HEK293T (cell line): ENCODE data around the gene SGTB.

Experiments used
- CTCF ChIA-PET: fragments of 350-600 bp; formaldehyde crosslinking; extraction: SDS; loops from one replicate; lab custom pipeline; 2021; ENCODE audit warnings: antibody characterized with exemption, inconsistent platforms; lab: Yijun Ruan, JAX
- POLR2A ChIA-PET: fragments of 350-600 bp; formaldehyde crosslinking; extraction: SDS; loops from one replicate; lab custom pipeline; 2020; ENCODE audit warnings: antibody characterized with exemption, inconsistent platforms; lab: Yijun Ruan, JAX
- DNase-seq: peaks from one replicate; pipeline ENCODE4 v3.0.0; 2012; ENCODE audit warnings: mixed read lengths; ENCODE audit errors: extremely low spot score
- ARNT ChIP-seq: fragments of 450-650 bp; IDR thresholded peaks from 2 replicates; pipeline ENCODE4 v1.6.1; 2017; ENCODE audit warnings: mild to moderate bottlenecking
- BHLHE40 ChIP-seq: fragments of 450-650 bp; IDR thresholded peaks from 2 replicates; pipeline ENCODE4 v1.6.1; 2016; ENCODE audit warnings: mild to moderate bottlenecking, moderate library complexity, borderline replicate concordance
- CTBP1 ChIP-seq: fragments of 450-650 bp; IDR thresholded peaks from 2 replicates; pipeline ENCODE4 v1.6.1; 2016; ENCODE audit warnings: borderline replicate concordance
- ELF4 ChIP-seq: fragments of 450-650 bp; IDR thresholded peaks from 2 replicates; pipeline ENCODE4 v1.6.1; 2017; ENCODE audit warnings: antibody characterized with exemption
- FOXA1 ChIP-seq: fragments of 450-650 bp; IDR thresholded peaks from 2 replicates; pipeline ENCODE4 v1.6.1; 2016; ENCODE audit warnings: mild to moderate bottlenecking
- FOXK2 ChIP-seq: fragments of 450-650 bp; IDR thresholded peaks from 2 replicates; pipeline ENCODE4 v1.6.1; 2016; ENCODE audit warnings: mild to moderate bottlenecking
- FOXM1 ChIP-seq: fragments of 450-650 bp; IDR thresholded peaks from 2 replicates; pipeline ENCODE4 v1.6.1; 2017; ENCODE audit warnings: mild to moderate bottlenecking, borderline replicate concordance
- HDGF ChIP-seq: fragments of 450-650 bp; IDR thresholded peaks from 2 replicates; pipeline ENCODE4 v1.6.1; 2017; ENCODE audit warnings: antibody characterized with exemption, borderline replicate concordance
- L3MBTL2 ChIP-seq: fragments of 450-650 bp; conservative IDR thresholded peaks from 2 replicates; pipeline ENCODE4 v1.6.1; 2016; ENCODE audit warnings: mild to moderate bottlenecking
- LEF1 ChIP-seq: fragments of 450-650 bp; IDR thresholded peaks from 2 replicates; pipeline ENCODE4 v1.6.1; 2017; ENCODE audit warnings: mild to moderate bottlenecking, borderline replicate concordance
- NFRKB ChIP-seq: fragments of 450-650 bp; IDR thresholded peaks from 2 replicates; pipeline ENCODE4 v1.6.1; 2016; ENCODE audit warnings: mild to moderate bottlenecking, moderate library complexity
- SP1 ChIP-seq: fragments of 450-650 bp; IDR thresholded peaks from 2 replicates; pipeline ENCODE4 v1.6.1; 2017
- SUZ12 ChIP-seq: fragments of 450-650 bp; IDR thresholded peaks from 2 replicates; pipeline ENCODE4 v1.6.1; 2016; ENCODE audit warnings: mild to moderate bottlenecking
- TARDBP ChIP-seq: fragments of 450-650 bp; IDR thresholded peaks from 2 replicates; pipeline ENCODE4 v1.6.1; 2016
- ZNF384 ChIP-seq: fragments of 450-650 bp; IDR thresholded peaks from 2 replicates; pipeline ENCODE4 v1.6.1; 2016
- TF ChIP-seq, protein P1 (sequence below): fragments of 450-650 bp; IDR thresholded peaks from 2 replicates; pipeline ENCODE4 v1.6.1; 2016

SGTB gene

DNA sequence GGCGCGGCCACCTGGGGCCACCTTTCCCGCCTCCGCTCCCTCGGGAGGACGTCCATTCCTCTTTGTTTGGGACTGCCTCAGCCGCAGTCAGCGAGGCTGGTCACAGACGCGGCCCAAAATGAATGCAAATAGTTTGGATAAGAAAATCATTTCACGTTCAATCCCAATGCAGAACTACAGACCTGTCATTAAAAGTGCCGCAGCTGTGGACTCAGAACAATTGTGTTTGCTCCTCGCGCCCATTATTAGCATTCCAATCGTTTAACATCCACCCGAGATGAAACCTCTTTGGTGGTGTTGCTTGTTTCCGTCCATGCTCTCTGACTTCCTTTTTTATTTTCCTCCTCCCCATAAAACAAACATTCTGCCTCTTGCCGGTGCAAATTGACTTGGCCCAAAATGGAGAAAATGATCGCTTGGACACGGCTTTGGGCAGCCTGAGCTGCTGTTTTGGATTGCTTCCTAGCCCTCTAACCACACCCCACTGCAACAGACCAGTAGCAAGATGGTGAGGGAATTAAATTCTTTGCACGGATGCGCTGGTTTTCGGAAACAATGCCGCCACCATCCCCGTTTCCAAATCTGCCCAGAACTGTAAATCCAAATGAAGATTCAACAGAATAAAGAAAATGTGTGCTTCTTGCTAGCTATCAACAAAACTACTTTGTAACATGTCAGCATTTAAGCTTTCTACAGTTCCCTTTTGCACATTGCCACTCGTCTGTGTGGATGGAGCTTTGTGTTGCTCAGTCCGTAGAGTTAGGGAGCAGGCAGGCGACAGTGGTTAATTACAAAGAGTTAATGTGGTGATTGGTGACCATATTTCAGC is 880 bp upstream of the SGTB start:
- CTCF ChIA-PET: interaction anchor here (0.7 kb wide), 1 partner anchor 12 kb away, joined by 3 read pairs; no protein-coding TSS in a partner anchor
- DNase-seq: peak; percentile 57
- POLR2A ChIA-PET: interaction anchor here (0.5 to 1.8 kb wide), 5 partner anchors 15 to 422 kb away, joined by 3 to 6 read pairs (median 3); partner anchors contain the start of genes CENPK, PPWD1 and SREK1
- TF ChIP-seq SP1 (no peak), L3MBTL2 (peak; percentile 47), ELF4 (no peak)

DNA sequence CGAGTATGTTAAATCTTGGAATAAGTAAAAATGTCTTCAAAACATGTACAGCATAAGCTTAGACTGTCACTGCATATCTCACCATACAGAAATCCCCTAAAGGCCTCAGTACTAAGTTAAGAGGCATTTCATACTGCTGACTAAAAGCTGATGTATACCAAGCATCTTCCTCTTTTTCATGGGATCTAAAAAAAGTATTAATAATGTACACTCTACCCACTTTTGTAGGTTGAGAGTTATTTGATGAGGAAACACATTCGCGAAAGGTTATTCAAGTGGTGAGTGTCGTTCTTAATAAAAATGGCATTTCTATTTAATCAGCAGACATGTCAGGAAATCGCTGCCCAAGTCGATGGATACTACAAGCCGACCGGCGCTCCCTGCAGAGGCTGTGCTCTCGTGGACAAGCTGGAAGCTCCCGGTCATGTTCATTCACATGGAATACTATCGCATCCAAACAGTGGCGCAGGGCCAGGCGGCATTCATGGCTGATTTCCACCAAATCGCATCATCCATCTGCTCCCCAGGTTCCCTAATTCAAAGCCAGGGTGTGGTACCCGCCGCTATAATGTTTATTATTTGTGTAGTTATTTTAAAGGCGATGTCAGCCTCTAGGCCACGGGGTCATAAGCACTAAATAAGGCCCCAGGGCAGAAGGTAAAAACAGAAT is 724 bp downstream of the SGTB start:
- peak; percentile 51 for DNase-seq
- TF ChIP-seq NFRKB (no peak), L3MBTL2 (no peak), ARNT (no peak), FOXM1 (no peak), TARDBP (no peak), CTBP1 (no peak), HDGF (no peak), FOXA1 (no peak), ELF4 (no peak), LEF1 (no peak), ZNF384 (no peak), SP1 (no peak), SUZ12 (no peak), FOXK2 (no peak), BHLHE40 (no peak)
- TF ChIP-seq, protein P1, sequence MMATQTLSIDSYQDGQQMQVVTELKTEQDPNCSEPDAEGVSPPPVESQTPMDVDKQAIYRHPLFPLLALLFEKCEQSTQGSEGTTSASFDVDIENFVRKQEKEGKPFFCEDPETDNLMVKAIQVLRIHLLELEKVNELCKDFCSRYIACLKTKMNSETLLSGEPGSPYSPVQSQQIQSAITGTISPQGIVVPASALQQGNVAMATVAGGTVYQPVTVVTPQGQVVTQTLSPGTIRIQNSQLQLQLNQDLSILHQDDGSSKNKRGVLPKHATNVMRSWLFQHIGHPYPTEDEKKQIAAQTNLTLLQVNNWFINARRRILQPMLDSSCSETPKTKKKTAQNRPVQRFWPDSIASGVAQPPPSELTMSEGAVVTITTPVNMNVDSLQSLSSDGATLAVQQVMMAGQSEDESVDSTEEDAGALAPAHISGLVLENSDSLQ: no peak; the same call in 1 of the 2 replicates
- CTCF ChIA-PET: no interaction called here
- POLR2A ChIA-PET: interaction anchor here (1.0 to 1.8 kb wide), 5 partner anchors 10 to 207 kb away, joined by 3 to 6 read pairs (median 4); partner anchors contain the start of gene ERBIN

DNA sequence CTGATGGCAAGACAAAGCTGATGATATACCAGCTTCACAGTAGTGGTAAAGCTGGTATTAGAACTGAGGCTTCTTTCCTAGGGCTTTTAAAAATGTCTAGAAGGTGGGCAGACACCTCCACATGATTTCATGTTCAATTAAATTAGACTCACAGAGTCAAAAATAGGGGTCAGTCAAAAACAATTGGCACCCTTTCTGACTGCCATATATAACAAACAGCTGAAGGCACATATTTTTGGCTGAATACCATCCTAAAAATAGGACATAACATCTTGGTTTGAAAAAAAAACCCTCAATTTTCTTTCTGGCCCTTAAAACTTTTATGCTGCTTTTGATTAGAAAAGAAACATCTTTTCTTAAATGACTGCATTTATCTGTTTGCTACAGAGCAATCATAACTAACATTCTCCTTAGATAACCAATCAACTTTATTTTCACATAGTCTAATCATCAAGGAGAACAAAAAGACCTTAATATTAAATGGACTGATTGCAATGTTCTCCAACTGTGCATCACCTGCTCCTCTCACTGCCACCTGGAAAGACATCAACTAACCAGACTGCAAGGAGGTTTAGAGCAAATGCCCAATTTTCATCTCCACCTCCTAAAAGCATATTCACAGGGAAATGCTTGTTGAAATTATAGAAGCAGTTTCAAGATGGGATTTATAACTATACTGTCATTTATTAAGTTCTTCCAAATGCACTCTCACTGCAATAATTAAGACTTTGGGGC is 3.2 kb downstream of the SGTB start:
- TF ChIP-seq ARNT: no peak
- no peak for TF ChIP-seq BHLHE40
- no peak for TF ChIP-seq FOXA1
- no peak for TF ChIP-seq CTBP1
- no peak for TF ChIP-seq FOXM1
- TF ChIP-seq HDGF: no peak
- TF ChIP-seq ZNF384: no peak
- no peak for TF ChIP-seq TARDBP
- TF ChIP-seq SUZ12: no peak
- no peak for TF ChIP-seq FOXK2
- TF ChIP-seq, protein P1: no peak
- no peak for TF ChIP-seq L3MBTL2
- no peak for TF ChIP-seq SP1
- TF ChIP-seq LEF1: no peak
- no peak for TF ChIP-seq NFRKB
- no peak for TF ChIP-seq ELF4

DNA sequence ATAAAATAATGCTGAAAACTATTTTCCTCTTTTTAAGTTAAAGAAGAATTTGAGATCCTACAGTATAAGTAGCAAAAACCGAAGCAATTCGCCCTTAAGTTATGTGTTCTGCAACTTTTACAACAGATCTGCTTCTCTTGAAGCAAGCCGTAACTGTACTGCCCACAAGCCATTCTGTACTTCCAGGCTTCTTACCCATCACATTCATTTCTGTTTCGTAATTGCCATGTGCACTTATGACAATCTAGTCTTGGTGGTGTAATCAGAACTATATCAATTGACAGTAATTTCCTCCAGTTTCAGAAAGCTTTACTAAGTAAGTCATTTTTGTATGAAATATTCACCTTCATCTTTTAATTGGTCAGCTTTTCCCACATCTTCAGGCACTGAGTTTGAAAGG is 13.8 kb downstream of the SGTB start:
- DNase-seq: no peak
- TF ChIP-seq CTBP1 (no peak), ZNF384 (no peak), FOXM1 (no peak), HDGF (no peak), NFRKB (no peak), ELF4 (no peak), FOXA1 (no peak), FOXK2 (no peak), SUZ12 (no peak), TARDBP (no peak), LEF1 (no peak)
- TF ChIP-seq, protein P1: no peak
- ChIA-PET CTCF (no interaction called here), POLR2A (interaction anchor here (1.9 kb wide), 1 partner anchor 13 kb away, joined by 6 read pairs; the partner anchor contains the start of genes NLN and SGTB)

More for the DNA sequence above, 3.2 kb downstream of the SGTB start:
- ChIA-PET POLR2A (no interaction called here), CTCF (no interaction called here)
- no peak for DNase-seq

DNA sequence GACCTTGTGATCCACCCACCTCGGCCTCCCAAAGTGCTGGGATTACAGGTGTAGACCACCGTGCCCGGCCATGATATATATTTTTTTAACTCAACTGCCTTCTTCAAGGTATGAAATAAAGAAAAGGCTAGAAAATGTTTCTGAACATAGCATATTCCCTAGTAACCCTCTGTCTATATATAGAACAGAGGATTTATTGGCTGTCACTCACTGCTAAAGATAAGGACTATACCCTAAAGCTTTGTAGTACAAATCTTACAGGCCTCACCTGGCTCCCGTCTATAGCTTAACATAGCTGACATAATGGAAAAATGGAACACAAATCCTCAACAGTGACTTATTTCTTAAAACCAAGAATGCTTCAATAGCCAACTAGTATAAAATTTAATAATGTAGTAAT is 14.2 kb downstream of the SGTB start:
- no peak for DNase-seq
- TF ChIP-seq BHLHE40: no peak
- TF ChIP-seq, protein P1: 0 out of 2 replicates have a peak, but pooled peaks have one; percentile 19
- ChIA-PET CTCF (no interaction called here), POLR2A (interaction anchor here (1.9 kb wide), 1 partner anchor 14 kb away, joined by 6 read pairs; the partner anchor contains the start of genes NLN and SGTB)
